Gastroesophageal sphincter (tissue), 4 donors: ENCODE data around the gene ALDH1A3. TPM values are rescaled to one million over a fixed set of nuclear protein-coding genes. Genes with fewer than 3 reads are reported as not detected.
A peak's percentile ranks its signal among the peaks of the same experiment; 100 is the strongest.

Source experiments
- ATAC-seq: fragments of 150-250 bp; one replicate; pipeline ENCODE4 v1.9.1; 2016; ENCODE audit warnings: mild to moderate bottlenecking, moderate library complexity
- H3K27ac ChIP-seq, 4 donors: fragments of 200-600 bp; sonication (generic) in 3 of 4; 1 replicate in 3 of 4; 2 replicates in 1 of 4; pipeline ENCODE4 v1.5.1; 2016 to 2019
- H3K27me3 ChIP-seq: fragments of 200-600 bp; sonication (generic); one replicate; pipeline ENCODE4 v1.5.1; 2019
- H3K36me3 ChIP-seq, 2 donors: fragments of 200-600 bp; sonication (generic); one replicate each; pipeline ENCODE4 v1.5.1; 2019; ENCODE audit warnings: control low read depth in 1 of 2
- H3K4me1 ChIP-seq, 3 donors: fragments of 200-600 bp; sonication (generic); 1 replicate in 2 of 3; 2 replicates in 1 of 3; pipeline ENCODE4 v1.5.1; 2016 to 2019; ENCODE audit warnings: control low read depth in 2 of 3
- H3K4me3 ChIP-seq, 2 donors: fragments of 200-600 bp; sonication (generic); one replicate each; pipeline ENCODE4 v1.5.1; 2019; ENCODE audit warnings: mild to moderate bottlenecking in 1 of 2, moderate library complexity in 1 of 2
- H3K9me3 ChIP-seq, 3 donors: fragments of 200-600 bp; sonication (generic); one replicate each; pipeline ENCODE4 v1.5.1; 2017 to 2019; ENCODE audit warnings: control low read depth in 2 of 3
- EP300 ChIP-seq: sonication (generic); formaldehyde crosslinking; IDR thresholded peaks from one replicate; pipeline ENCODE4 v1.6.1; 2017; ENCODE audit warnings: antibody characterized with exemption, mild to moderate bottlenecking
- POLR2A ChIP-seq, 2 donors: fragments of 450-650 bp; IDR thresholded peaks; one replicate each; pipeline ENCODE4 v1.6.1; 2017; ENCODE audit warnings: antibody characterized with exemption in 2 of 2, mild to moderate bottlenecking in 2 of 2, moderate library complexity in 1 of 2
- POLR2AphosphoS5 ChIP-seq: sonication (generic); formaldehyde crosslinking; IDR thresholded peaks from one replicate; pipeline ENCODE4 v1.6.1; 2017; ENCODE audit warnings: antibody characterized with exemption
- WGBS, 2 donors: methylation state at CpG; one replicate each; pipeline ENCODE4 v1.1.5; 2018; ENCODE audit warnings: low coverage in 1 of 2; 5-methylcytosine and 5-hydroxymethylcytosine counted together
- total RNA-seq, 4 donors: library from RNA; depleted of rRNA; stranded (reverse); fragments of >200 nt; gene quantifications; one replicate each; pipeline ENCODE4 v1.1.0, GENCODE V29; 2016
- TF ChIP-seq, protein P1 (sequence below), 4 experiments: fragments of 200-600 bp in 2 of 4; fragments of 450-650 bp in 2 of 4; sonication (generic) in 1 of 4; IDR thresholded peaks; one replicate each; pipeline ENCODE4 v1.5.1; 2017 to 2019; ENCODE audit warnings: antibody characterized with exemption in 4 of 4, mild to moderate bottlenecking in 2 of 4, moderate library complexity in 2 of 4

ALDH1A3 gene
- total RNA-seq, 4 donors from 2014 or later, result 23.0 to 148 (median 93.4) TPM

- Histone ChIP-seq H3K9me3 (peaks cover 0 to 16% (median 0%) of the 10 kb centered on the region in 3 donors), H3K4me1 (peaks cover 0 to 10% (median 0%) of the 10 kb centered on the region in 3 donors), H3K27me3 (peaks cover 27% of the 10 kb centered on the region), H3K36me3 (no peaks in the 10 kb centered on the region), H3K27ac (peak overlapping the region in 1 of 4 donors; percentile 6), H3K4me3 (no peak overlapping the region)
- TF ChIP-seq, protein P1, sequence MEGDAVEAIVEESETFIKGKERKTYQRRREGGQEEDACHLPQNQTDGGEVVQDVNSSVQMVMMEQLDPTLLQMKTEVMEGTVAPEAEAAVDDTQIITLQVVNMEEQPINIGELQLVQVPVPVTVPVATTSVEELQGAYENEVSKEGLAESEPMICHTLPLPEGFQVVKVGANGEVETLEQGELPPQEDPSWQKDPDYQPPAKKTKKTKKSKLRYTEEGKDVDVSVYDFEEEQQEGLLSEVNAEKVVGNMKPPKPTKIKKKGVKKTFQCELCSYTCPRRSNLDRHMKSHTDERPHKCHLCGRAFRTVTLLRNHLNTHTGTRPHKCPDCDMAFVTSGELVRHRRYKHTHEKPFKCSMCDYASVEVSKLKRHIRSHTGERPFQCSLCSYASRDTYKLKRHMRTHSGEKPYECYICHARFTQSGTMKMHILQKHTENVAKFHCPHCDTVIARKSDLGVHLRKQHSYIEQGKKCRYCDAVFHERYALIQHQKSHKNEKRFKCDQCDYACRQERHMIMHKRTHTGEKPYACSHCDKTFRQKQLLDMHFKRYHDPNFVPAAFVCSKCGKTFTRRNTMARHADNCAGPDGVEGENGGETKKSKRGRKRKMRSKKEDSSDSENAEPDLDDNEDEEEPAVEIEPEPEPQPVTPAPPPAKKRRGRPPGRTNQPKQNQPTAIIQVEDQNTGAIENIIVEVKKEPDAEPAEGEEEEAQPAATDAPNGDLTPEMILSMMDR (IDR thresholded peaks at IDR 0.05), result no peak
- TF ChIP-seq EP300 (no peak), POLR2A (IDR thresholded peaks at IDR 0.05) (no peak), POLR2AphosphoS5 (no peak)
- WGBS, 2 donors, result 40 to 46% methylated on average over 5 to 6 of the region's 7 CpGs
- no peak for ATAC-seq
These were observed 16.4 kb upstream of the ALDH1A3 start for GRCh38 chr15:100863075-100863795.

- Histone ChIP-seq H3K9me3 (peaks cover 0 to 16% (median 0%) of the 10 kb centered on the region in 3 donors), H3K4me1 (peaks cover 0 to 10% (median 0%) of the 10 kb centered on the region in 3 donors), H3K4me3 (no peak overlapping the region), H3K36me3 (no peaks in the 10 kb centered on the region), H3K27me3 (peaks cover 22% of the 10 kb centered on the region), H3K27ac (peak overlapping the region in 1 of 4 donors; percentile 6)
- peak; percentile 59 for ATAC-seq
- WGBS, 2 donors, result 62 to 67% methylated on average over 5 to 8 of the region's 15 CpGs
- TF ChIP-seq, protein P1 (IDR thresholded peaks at IDR 0.05), result no peak
- TF ChIP-seq POLR2A (IDR thresholded peaks at IDR 0.05) (no peak), EP300 (no peak), POLR2AphosphoS5 (no peak)
These were observed 15.8 kb upstream of the ALDH1A3 start for GRCh38 chr15:100863796-100864267.

GRCh38 chr15:100866386-100867330 lies 13.0 kb upstream of the ALDH1A3 start:
- TF ChIP-seq, protein P1 (IDR thresholded peaks at IDR 0.05), result no peak
- TF ChIP-seq POLR2AphosphoS5 (no peak), EP300 (no peak), POLR2A (IDR thresholded peaks at IDR 0.05) (no peak)
- Histone ChIP-seq H3K27ac (no peak overlapping the region), H3K4me3 (no peak overlapping the region), H3K27me3 (peaks cover 7% of the 10 kb centered on the region), H3K9me3 (no peaks in the 10 kb centered on the region), H3K36me3 (no peaks in the 10 kb centered on the region), H3K4me1 (peaks cover 0 to 10% (median 0%) of the 10 kb centered on the region in 3 donors)
- no peak for ATAC-seq
- 78 to 84% methylated on average over 4 to 5 of the region's 12 CpGs for whole genome bisulfite sequencing, 2 donors

GRCh38 chr15:100867433-100867832 lies 12.2 kb upstream of the ALDH1A3 start:
- Histone ChIP-seq H3K4me1 (peaks cover 0 to 10% (median 0%) of the 10 kb centered on the region in 3 donors), H3K27me3 (no peaks in the 10 kb centered on the region)
- WGBS, 2 donors, result 74 to 79% methylated on average over 3 of the region's 3 CpGs

More at GRCh38 chr15:100867433-100867832, 12.2 kb upstream of the ALDH1A3 start:
- H3K36me3 ChIP-seq, result no peaks in the 10 kb centered on the region
- H3K9me3 ChIP-seq, result no peaks in the 10 kb centered on the region
- H3K4me3 ChIP-seq, result no peak overlapping the region
- ATAC-seq, result no peak
- TF ChIP-seq, protein P1 (IDR thresholded peaks at IDR 0.05), result no peak
- TF ChIP-seq POLR2AphosphoS5 (no peak), POLR2A (IDR thresholded peaks at IDR 0.05) (no peak), EP300 (no peak)
- H3K27ac ChIP-seq, result no peak overlapping the region
